DOHH2 (cell line): Measurements from ENCODE around the gene AK1.

Experiments
- EZH2phosphoT487 ChIP-seq: fragments of 200-600 bp; sonication (generic); IDR thresholded peaks from 2 replicates; pipeline ENCODE4 v1.6.1; 2017; ENCODE audit warnings: borderline replicate concordance, mild to moderate bottlenecking, antibody characterized with exemption, low read length, moderate library complexity, mixed read lengths
- TF ChIP-seq, protein P1 (sequence below): fragments of 200-600 bp; sonication (generic); IDR thresholded peaks from one replicate; pipeline ENCODE4 v1.5.1; 2014; ENCODE audit warnings: antibody characterized with exemption, mild to moderate bottlenecking, low read depth, low read length; ENCODE audit not compliant: poor library complexity, severe bottlenecking

DNA sequence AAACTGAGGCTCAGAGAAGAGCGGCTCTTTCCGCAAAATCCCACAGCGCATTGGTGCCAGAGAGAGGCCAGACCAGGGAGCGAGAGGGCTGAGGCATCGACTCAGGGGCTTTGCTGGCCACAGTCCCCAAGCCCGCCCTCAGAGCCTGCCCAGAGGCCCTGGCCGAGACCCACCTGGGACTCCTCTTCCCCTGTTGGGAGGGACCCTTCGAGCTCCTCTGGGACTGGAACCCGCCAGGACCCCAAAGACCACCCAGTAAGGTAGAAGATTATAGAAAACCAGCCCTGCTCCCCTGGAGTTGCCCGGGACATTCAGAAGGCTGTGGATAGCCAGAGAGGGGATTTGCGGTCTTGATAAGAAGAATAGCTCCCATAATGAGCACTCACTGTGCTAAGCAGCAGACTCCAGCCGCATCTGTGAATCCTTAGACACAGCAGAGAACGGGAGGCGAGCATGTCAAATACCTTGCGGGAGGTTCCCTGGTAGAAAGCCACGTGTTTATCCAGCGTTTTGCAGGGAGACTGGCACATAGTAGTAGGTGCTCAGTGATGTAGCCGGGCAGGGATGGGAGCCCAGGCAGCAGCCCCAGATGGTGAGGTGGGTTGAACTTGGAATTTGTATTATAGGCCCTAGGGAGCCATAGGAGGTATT is 651 bp upstream of the AK1 start:
- TF ChIP-seq, protein P1, sequence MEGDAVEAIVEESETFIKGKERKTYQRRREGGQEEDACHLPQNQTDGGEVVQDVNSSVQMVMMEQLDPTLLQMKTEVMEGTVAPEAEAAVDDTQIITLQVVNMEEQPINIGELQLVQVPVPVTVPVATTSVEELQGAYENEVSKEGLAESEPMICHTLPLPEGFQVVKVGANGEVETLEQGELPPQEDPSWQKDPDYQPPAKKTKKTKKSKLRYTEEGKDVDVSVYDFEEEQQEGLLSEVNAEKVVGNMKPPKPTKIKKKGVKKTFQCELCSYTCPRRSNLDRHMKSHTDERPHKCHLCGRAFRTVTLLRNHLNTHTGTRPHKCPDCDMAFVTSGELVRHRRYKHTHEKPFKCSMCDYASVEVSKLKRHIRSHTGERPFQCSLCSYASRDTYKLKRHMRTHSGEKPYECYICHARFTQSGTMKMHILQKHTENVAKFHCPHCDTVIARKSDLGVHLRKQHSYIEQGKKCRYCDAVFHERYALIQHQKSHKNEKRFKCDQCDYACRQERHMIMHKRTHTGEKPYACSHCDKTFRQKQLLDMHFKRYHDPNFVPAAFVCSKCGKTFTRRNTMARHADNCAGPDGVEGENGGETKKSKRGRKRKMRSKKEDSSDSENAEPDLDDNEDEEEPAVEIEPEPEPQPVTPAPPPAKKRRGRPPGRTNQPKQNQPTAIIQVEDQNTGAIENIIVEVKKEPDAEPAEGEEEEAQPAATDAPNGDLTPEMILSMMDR: no peak
- TF ChIP-seq EZH2phosphoT487: no peak
